ENCODE results near the gene RAET1L. TPM values are rescaled to one million over a fixed set of nuclear protein-coding genes. Genes with fewer than 3 reads are reported as not detected.
A peak's percentile ranks its signal among the peaks of the same experiment; 100 is the strongest.
"Not testable (repeated sequence)": the region's sequence is repeated elsewhere in the genome, so short reads cannot be mapped to it uniquely, and the experiment has no call there.

RAET1L gene
- total RNA-seq, 3 donors from 2014 or later = not detected

DNA sequence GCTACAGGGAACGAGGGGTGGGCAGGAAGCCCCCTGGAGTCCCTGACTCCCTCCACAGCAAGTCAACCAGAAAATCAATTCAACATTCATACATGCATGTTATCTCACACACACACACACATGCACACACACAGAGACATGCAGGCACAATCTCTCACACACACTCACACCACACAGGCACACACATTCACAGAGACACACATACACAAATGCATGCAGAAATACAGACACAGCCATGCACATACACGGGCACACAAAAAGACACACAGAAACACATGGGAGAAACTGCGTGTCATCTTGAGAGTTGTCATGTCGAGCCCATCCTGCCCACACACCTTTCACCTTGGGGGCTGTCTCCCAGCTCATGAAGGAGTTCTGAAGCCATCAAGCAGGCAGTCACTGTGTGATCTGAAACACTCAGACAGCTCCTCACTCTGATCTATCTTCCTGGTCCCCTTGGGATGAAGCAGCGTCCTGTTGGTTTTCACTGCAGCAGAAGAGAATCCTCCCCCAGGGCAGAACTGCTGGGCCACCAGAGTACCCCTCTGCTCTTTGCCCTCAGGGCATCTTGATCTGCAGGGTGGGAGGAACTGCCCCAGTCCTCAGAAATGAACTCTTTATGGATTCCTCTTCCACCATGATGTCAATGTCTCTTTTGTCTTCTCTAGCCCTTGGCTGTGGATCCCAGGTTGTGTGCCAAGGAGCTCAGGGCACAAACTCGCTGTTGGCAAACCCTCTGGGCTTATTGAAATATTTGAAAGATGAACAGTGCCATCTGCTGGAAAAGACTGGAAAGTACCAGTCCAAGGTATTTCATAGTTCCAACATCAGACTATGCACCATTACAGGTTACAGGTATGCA is 8.8 kb downstream of the RAET1L start:
- Histone ChIP-seq H3K9me3 (no peaks in the 10 kb centered on the region), H3K4me1 (ENCODE audit: low read depth) (no peaks in the 10 kb centered on the region), H3K36me3 (ENCODE audit: low read depth) (no peaks in the 10 kb centered on the region), H3K4me3 (no peak overlapping the region)
- peak in 1 of 3 donors; percentile 82 for DNase-seq
- intact Hi-C loops (cut with DNase I, micrococcal nuclease) = loop anchor here (2.0 to 5.0 kb wide), 2 partner anchors 82 to 84 kb away; no protein-coding TSS in a partner anchor
- peak; percentile 86 for ATAC-seq
- TF ChIP-seq, protein P1, sequence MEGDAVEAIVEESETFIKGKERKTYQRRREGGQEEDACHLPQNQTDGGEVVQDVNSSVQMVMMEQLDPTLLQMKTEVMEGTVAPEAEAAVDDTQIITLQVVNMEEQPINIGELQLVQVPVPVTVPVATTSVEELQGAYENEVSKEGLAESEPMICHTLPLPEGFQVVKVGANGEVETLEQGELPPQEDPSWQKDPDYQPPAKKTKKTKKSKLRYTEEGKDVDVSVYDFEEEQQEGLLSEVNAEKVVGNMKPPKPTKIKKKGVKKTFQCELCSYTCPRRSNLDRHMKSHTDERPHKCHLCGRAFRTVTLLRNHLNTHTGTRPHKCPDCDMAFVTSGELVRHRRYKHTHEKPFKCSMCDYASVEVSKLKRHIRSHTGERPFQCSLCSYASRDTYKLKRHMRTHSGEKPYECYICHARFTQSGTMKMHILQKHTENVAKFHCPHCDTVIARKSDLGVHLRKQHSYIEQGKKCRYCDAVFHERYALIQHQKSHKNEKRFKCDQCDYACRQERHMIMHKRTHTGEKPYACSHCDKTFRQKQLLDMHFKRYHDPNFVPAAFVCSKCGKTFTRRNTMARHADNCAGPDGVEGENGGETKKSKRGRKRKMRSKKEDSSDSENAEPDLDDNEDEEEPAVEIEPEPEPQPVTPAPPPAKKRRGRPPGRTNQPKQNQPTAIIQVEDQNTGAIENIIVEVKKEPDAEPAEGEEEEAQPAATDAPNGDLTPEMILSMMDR (IDR thresholded peaks at IDR 0.05) = peak; percentile 60

DNA sequence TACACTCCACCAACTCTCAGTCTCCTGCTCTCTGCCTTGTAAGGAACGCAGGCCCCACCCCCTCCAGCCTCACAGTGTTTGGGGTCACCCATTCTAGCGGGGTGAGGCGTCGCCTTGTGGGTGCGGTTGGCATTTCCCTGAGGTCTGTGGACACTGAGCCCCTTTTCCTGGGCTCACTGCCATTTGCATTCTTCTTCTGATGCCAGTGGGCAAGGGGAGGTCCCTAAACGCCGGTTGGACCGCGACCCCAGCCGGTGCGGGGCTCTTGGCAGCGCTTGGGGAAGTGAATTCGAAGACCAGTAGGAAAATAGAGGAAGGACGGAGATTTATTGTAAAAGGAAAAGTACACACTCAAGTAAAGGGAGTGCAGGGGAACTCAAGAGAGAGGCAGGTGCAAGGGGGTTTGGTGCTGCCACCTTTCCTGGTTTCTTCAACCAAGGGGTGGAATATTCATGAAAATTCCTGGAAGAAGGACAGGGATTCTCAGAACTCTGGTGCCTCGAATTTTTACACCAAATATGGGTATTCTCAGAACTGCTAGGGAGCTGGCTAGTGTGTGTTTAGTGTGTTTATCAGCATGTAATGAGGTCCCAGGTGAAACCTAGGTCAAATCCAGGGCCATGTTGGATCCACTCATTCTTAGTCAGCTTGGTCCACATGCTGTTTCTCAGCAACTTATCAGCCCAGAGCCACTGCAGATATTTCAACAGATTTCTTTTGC is 9.9 kb downstream of the RAET1L start:
- H3K9me3 ChIP-seq; DNase-seq; H3K36me3 ChIP-seq (ENCODE audit: low read depth); H3K4me3 ChIP-seq; H3K4me1 ChIP-seq (ENCODE audit: low read depth): not testable (repeated sequence)
- peak; percentile 41 for ATAC-seq
- intact Hi-C loops (cut with DNase I, micrococcal nuclease) = loop anchor here (2.0 to 5.0 kb wide), 2 partner anchors 81 to 83 kb away; no protein-coding TSS in a partner anchor

DNA sequence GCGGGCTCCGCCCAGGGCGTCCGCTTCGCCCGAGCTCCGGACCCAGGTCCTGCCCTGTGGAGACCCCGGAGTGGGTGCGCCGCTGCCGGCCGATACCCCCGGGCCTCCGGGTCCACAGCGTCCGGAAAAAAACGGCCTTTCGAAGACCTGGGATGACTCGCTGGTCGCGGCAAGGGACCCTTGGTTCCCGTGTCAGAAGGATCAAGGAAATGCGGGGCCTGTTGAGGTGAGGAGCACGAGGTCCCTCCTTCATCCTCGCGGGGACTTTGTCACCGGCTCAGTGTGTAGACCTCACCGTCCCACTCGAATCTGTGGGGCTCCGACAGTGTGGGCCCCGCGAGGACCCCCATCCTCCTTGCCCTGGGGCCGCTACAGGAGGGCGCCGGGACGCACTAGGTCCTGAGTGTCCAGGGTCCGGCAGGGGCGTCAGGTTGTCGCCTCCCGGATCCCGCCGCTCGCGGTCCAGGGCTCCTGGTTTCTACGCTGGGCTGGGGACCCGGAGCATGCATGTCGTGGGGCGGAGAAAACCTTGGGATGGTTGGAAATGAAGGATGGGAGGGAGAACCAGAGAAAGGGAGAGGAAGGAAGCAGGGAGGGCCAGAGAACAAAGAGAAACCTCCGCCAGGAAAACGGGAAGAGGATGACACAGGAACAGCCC is 10.6 kb downstream of the RAET1L start:
- DNase-seq; H3K36me3 ChIP-seq (ENCODE audit: low read depth); H3K9me3 ChIP-seq; H3K4me1 ChIP-seq (ENCODE audit: low read depth); ATAC-seq; H3K4me3 ChIP-seq: not testable (repeated sequence)
- intact Hi-C loops (cut with DNase I, micrococcal nuclease) = loop anchor here in 1 of 2 donors (5.0 kb wide), 1 partner anchor 82 kb away; no protein-coding TSS in a partner anchor

DNA sequence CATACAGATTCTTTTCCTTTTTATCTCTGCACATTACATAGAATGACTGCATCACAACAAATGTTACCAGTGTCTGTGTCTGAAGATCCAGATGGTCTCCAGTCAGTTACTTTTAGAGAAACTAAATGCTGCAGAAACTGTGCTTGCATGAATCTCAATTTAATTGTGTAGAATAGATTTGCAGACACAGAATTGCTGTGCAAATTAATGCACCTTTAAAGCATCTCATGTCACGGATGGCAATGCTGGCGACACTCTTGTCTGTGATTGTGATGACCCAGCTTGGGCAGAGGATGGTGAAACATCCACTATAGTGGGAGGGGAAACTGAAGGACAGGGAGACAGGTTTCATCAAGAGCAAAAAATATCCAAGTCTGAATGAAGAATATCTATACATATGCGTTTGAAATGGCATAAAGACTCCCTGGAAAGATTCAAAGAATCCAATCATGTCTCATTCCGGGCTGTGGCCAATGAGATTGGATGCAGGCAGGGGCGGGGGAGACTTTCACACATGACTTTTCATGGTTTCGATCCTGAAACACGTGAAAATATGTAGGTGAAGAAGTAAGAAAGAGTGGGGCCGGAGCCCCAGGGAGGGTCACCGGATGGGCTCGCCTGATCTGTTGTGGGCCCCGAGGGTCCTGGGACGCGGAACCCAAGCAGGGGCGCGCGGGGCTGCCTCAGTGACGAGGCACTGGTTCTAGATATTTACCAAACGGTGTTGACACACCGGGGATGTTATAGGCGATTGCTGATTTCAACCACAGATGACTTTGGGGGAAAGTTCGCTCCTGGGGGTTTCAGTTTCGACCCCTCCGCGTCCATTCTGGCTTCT is 11.3 kb downstream of the RAET1L start:
- DNase-seq; intact Hi-C loops (cut with DNase I, micrococcal nuclease); H3K9me3 ChIP-seq; ATAC-seq; H3K36me3 ChIP-seq (ENCODE audit: low read depth); H3K4me1 ChIP-seq (ENCODE audit: low read depth); H3K4me3 ChIP-seq: not testable (repeated sequence)

DNA sequence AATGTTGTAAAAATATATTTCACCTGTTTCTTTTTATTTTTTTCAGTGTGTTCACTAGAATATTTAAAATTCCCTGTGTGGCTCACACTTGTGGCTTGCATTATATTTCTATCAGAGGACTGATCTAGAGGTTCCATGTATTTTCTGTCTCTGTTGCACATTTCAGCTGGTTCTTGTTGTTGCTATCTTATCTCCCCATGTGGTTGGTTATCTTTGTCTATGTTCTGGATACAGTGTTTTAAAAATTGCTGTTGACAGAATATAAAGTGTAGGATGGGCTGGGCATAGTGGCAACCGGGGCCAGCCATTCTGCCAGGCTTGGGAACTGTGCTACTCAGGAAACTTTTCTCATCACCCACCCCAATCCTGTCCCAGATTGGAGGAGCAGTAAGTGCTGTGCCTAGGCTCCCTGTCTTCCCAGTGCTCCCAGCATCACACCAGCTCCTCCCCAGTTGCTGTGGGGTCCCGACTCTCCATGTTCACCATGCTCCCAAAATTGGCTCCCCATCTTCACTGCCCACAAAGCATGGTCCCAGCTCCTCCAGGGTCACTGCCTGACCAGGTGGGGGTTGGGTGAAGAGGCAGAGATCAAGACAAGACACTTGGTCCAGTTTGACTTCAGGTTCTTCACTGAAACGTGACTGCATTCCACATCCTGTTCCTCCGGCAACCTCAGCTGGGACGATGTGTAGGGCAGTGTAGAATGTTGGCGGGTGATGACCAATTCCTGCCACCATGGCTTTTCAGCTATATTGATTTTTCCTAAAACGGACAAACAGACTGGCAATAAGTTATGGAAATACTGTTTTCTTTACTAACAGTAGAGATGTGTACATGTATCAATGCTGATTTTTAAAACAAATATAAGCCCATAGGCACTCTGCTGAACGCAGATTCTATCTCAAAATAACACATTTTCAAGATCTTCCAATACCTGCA is 12.2 kb downstream of the RAET1L start:
- H3K4me1 ChIP-seq (ENCODE audit: low read depth); ATAC-seq; H3K9me3 ChIP-seq; H3K4me3 ChIP-seq; intact Hi-C loops (cut with DNase I, micrococcal nuclease); H3K36me3 ChIP-seq (ENCODE audit: low read depth); DNase-seq: not testable (repeated sequence)

DNA sequence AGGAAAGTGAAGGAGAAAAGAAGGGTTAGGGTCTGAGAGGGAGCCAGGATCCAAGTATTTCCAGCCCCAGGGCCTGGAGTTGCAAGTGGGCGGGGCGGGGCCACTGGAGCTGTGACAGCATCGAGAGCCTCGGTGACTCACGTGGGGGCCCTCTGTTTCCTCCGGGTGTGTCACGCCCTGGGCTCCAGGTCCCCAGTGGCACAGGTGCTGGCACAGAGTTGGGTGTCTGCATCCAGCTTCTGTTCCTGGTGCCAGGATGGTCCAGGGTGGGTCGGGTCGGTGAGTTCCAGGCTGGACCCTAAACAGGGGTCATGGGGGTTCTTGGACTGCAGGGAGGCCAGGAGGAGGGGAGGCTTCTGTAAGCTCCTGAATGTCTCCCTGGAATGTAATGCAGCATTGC is 16.7 kb downstream of the RAET1L start:
- H3K9me3 ChIP-seq = no peaks in the 10 kb centered on the region
- TF ChIP-seq, protein P1 (IDR thresholded peaks at IDR 0.05) = no peak
- no peaks in the 10 kb centered on the region for H3K36me3 ChIP-seq (ENCODE audit: low read depth)
- DNase-seq = no peak
- no peak overlapping the region for H3K4me3 ChIP-seq
- intact Hi-C loops (cut with DNase I, micrococcal nuclease) = no loop called here
- peaks cover 5% of the 10 kb centered on the region for H3K4me1 ChIP-seq (ENCODE audit: low read depth)
- ATAC-seq = no peak

All from mucosa of descending colon (tissue), 3 donors.